RWPE1 (cell line): ENCODE results near the gene B3GALT6.

ENCODE experiments used
- CTCF ChIA-PET: fragments of 350-600 bp; sonication (Branson Sonifier 250); formaldehyde crosslinking; extraction: SDS; loops from one replicate; lab custom pipeline; 2021; lab: Yijun Ruan, JAX
- POLR2A ChIA-PET: fragments of 400-600 bp; formaldehyde crosslinking; extraction: SDS; loops from one replicate; lab custom pipeline; 2020; ENCODE audit warnings: antibody characterized with exemption; ENCODE audit not compliant: low non-redundant PET; lab: Yijun Ruan, JAX
- DNase-seq: peaks from one replicate; pipeline ENCODE4 v3.0.0; 2012; ENCODE audit warnings: low spot score
- H3K27ac ChIP-seq: fragments of 450-650 bp; 2 replicates; pipeline ENCODE4 v1.5.1; 2017
- TF ChIP-seq, protein P1 (sequence below): fragments of 450-650 bp; conservative IDR thresholded peaks from 2 replicates; pipeline ENCODE4 v1.5.1; 2017; ENCODE audit warnings: low read depth, mild to moderate bottlenecking

B3GALT6 gene

DNA sequence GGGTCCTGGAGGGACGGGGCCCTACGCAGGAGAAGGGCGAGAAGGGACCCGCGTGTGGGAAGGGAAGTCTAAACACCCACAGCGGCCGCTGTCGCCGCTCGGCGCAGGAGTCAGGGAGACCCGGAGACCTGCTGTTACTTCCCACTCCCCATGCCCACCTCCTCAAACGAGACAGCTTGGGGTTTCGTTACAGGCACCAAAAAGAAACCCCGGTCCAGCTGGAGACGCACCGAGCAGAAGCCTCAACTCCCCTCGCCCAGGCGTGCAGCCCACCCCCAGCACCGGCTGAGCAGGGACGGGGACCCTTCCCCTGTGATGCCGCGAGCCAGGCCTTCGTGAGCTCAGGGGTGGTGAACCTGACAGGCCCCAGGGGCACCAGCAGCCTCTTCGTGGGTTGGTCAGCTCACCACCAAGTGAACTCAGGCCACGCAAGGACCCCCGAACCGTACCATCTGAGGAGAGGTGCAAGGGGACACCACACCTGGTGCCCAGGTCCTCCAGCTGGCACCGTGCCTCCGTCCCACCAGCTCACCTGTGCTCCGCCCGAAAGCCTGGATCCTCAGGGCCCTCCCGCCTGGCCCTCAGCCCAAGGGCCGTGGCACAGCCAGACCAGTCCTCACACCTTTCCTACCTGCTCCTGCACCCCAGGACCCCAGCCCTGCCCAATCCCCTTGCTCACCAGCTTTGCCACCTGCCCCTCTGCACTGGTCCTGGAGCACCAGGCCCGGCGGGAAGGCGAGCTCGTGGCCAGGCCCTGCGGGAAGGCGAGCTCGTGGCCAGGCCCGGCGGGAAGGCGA is 5.3 kb upstream of the B3GALT6 start:
- POLR2A ChIA-PET, result interaction anchor here (0.7 kb wide), 1 partner anchor 18 kb away, joined by 7 read pairs; no protein-coding TSS in a partner anchor
- TF ChIP-seq, protein P1, sequence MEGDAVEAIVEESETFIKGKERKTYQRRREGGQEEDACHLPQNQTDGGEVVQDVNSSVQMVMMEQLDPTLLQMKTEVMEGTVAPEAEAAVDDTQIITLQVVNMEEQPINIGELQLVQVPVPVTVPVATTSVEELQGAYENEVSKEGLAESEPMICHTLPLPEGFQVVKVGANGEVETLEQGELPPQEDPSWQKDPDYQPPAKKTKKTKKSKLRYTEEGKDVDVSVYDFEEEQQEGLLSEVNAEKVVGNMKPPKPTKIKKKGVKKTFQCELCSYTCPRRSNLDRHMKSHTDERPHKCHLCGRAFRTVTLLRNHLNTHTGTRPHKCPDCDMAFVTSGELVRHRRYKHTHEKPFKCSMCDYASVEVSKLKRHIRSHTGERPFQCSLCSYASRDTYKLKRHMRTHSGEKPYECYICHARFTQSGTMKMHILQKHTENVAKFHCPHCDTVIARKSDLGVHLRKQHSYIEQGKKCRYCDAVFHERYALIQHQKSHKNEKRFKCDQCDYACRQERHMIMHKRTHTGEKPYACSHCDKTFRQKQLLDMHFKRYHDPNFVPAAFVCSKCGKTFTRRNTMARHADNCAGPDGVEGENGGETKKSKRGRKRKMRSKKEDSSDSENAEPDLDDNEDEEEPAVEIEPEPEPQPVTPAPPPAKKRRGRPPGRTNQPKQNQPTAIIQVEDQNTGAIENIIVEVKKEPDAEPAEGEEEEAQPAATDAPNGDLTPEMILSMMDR, result no peak
- CTCF ChIA-PET, result no interaction called here
- H3K27ac ChIP-seq, result peak overlapping the region; percentile 25; the same call in 1 of the 2 replicates
- DNase-seq, result no peak

DNA sequence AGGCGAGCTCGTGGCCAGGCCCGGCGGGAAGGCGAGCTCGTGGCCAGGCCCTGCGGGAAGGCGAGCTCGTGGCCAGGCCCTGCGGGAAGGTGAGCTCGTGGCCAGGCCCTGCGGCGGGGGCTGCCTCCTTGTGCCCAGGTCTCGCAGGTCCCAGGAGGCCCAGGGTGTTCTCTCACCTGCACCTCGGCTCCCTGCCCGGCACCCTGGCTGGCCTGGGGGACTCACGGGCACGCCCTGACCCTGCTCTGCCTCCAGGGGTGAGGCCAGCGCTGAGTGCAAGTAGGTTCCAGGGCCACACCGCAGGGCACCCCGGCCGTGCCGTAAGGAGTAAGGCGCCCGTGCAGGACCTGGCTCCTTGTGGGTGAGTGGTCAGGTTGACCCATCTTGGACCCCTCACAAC is 4.7 kb upstream of the B3GALT6 start:
- DNase-seq, result no peak
- CTCF ChIA-PET, result no interaction called here
- no peak overlapping the region for H3K27ac ChIP-seq
- TF ChIP-seq, protein P1, result no peak
- POLR2A ChIA-PET, result interaction anchor here (0.7 kb wide), 1 partner anchor 19 kb away, joined by 7 read pairs; no protein-coding TSS in a partner anchor

DNA sequence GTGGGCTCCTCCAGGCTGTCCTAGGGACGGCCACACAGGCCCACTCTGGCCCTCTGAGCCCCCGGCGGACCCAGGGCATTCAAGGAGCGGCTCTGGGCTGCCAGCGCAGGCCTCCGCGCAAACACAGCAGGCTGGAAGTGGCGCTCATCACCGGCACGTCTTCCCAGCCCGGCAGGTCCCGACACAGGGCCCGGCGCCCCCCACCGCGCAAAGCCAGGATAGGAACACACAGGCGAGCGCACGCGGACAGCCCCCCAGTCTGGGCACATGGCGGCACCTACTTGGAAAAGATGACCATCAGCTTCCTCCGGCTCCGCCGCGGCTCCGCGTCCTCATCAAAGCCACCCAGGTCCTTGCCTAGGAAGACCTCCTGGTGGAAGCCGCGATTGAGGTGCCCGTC is 3.9 kb upstream of the B3GALT6 start:
- ChIA-PET POLR2A (interaction anchor here (0.5 kb wide), 1 partner anchor 158 kb away, joined by 3 read pairs; no protein-coding TSS in a partner anchor), CTCF (no interaction called here)
- no peak overlapping the region for H3K27ac ChIP-seq
- DNase-seq, result no peak
- TF ChIP-seq, protein P1, result no peak

DNA sequence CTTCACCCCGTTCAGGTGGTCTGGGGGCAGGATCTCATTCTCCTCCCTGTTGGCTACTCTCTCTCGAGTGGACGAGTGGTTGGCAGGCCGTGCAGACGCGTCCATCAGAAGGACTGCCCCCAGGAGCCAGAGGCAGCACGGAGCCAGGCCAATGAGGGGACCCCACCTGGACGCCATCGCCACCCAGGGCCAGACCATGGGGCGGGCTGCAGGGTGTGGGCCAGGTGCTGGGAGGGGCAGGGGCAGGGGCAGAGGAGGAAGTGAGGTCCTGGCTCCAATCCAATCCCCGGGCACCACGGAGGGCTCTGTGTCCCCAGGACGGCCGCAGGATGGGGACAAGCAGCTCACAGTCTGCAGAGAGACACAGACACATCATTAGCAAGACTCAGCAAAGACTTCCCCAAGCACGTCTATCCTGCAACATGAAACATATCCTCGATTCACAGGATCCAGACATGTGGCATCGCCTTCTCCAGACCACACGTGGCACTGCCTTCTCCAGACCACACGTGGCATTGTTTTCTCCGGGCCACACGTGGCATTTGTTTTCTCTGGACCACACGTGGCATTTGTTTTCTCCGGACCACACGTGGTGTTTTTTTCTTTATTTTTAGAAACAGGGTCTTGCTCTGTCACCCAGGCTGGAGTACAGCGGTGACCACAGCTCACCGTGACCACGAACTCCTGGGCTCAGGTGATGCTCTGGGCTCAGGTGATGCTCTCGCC is 3.3 kb upstream of the B3GALT6 start:
- TF ChIP-seq, protein P1, result no peak
- POLR2A ChIA-PET, result interaction anchor here (0.5 kb wide), 1 partner anchor 159 kb away, joined by 3 read pairs; no protein-coding TSS in a partner anchor
- DNase-seq, result no peak
- CTCF ChIA-PET, result no interaction called here
- H3K27ac ChIP-seq, result peak overlapping the region; percentile 81

DNA sequence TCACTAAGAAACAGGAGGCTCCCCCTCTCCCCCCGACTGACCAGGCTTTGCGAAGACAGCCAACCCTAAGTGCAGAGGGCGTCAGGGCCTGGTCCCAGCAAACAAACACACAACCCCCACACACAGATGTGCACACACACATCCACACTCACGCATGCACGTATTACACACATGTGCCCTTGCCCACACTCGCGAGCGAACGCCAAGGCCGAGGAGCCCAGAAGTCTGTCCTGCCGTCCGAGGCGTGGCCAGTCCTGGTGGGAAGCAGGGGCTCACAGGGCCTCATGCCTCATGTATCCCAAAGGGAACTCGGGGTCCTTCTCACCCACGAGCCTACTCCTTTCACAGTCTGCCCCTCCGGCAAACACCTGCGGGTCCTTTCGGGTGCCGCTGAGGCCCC is 2.3 kb upstream of the B3GALT6 start:
- ChIA-PET POLR2A (no interaction called here), CTCF (interaction anchor here (2.2 kb wide), 1 partner anchor 107 kb away, joined by 14 read pairs; no protein-coding TSS in a partner anchor)
- peak overlapping the region; percentile 81 for H3K27ac ChIP-seq
- TF ChIP-seq, protein P1, result no peak
- DNase-seq, result no peak
